PC-3 (cell line): ENCODE data around the gene EPC2. TPM values are rescaled to one million over a fixed set of nuclear protein-coding genes. Genes with fewer than 3 reads are reported as not detected.

Experiments
- ATAC-seq: fragments of 200-7000 bp; cut with Tn5 transposase; 2 replicates; pipeline ENCODE4 v1.9.1; 2020; ENCODE audit warnings: mild to moderate bottlenecking, moderate library complexity
- BruUV-seq: library from RNA; stranded (reverse); fragments of 400-500 nt; replicated peaks from 2 replicates; lab custom pipeline; 2021; lab: Mats Ljungman, UMichigan
- CTCF ChIA-PET: fragments of 300-600 bp; sonication (Branson Sonifier 250); formaldehyde crosslinking; loops from one replicate; lab custom pipeline; 2022; ENCODE audit warnings: antibody characterized with exemption; lab: Charles Lee
- POLR2A ChIA-PET: fragments of 300-600 bp; sonication (Branson Sonifier 250); formaldehyde crosslinking; loops from one replicate; lab custom pipeline; 2022; ENCODE audit warnings: antibody characterized with exemption; ENCODE audit not compliant: unreplicated experiment; lab: Charles Lee
- DNase-seq: peaks from one replicate; pipeline ENCODE4 v3.0.0-alpha.2; 2015
- H2AFZ ChIP-seq: fragments of 300-600 bp; sonication (generic); 2 replicates; pipeline ENCODE4 v1.6.0; 2016; ENCODE audit warnings: antibody characterized with exemption, low read length
- H3F3A ChIP-seq: fragments of 300-600 bp; sonication (generic); one replicate; pipeline ENCODE4 v1.6.0; 2017; ENCODE audit warnings: antibody characterized with exemption, low read length, control low read depth, mild to moderate bottlenecking; ENCODE audit not compliant: unreplicated experiment
- H3K27ac ChIP-seq: fragments of 300-600 bp; sonication (generic); 2 replicates; pipeline ENCODE4 v1.5.1; 2016; ENCODE audit warnings: mild to moderate bottlenecking, low read length
- H3K27me3 ChIP-seq: fragments of 300-600 bp; sonication (generic); 2 replicates; pipeline ENCODE4 v1.6.1; 2016; ENCODE audit warnings: low read length, mixed read lengths
- H3K36me3 ChIP-seq: fragments of 300-600 bp; sonication (generic); 2 replicates; pipeline ENCODE4 v1.6.1; 2016; ENCODE audit warnings: low read depth, mixed run types, low read length, mixed read lengths
- H3K4me1 ChIP-seq: fragments of 300-600 bp; sonication (generic); 2 replicates; pipeline ENCODE4 v1.5.1; 2016; ENCODE audit warnings: low read length; ENCODE audit not compliant: insufficient read depth
- H3K4me2 ChIP-seq: fragments of 300-600 bp; sonication (generic); 2 replicates; pipeline ENCODE4 v1.6.0; 2016; ENCODE audit warnings: low read length
- H3K4me3 ChIP-seq: fragments of 300-600 bp; sonication (generic); 2 replicates; pipeline ENCODE4 v1.5.1; 2016; ENCODE audit warnings: mild to moderate bottlenecking, low read length, mixed read lengths
- H3K79me2 ChIP-seq: fragments of 300-600 bp; sonication (generic); 2 replicates; pipeline ENCODE4 v1.6.1; 2017; ENCODE audit warnings: low read length, mixed read lengths
- H3K9ac ChIP-seq: fragments of 300-600 bp; sonication (generic); 2 replicates; pipeline ENCODE4 v1.6.0; 2016; ENCODE audit warnings: mild to moderate bottlenecking, low read length
- H3K9me2 ChIP-seq: fragments of 300-600 bp; sonication (generic); replicated peaks from 2 replicates; pipeline ENCODE4 v1.6.1; 2016; ENCODE audit warnings: mixed run types, low read length, mixed read lengths
- H3K9me3 ChIP-seq: fragments of 300-600 bp; sonication (generic); 2 replicates; pipeline ENCODE4 v1.6.1; 2016; ENCODE audit warnings: low read length, mixed read lengths
- H4K20me1 ChIP-seq: fragments of 300-600 bp; sonication (generic); 2 replicates; pipeline ENCODE4 v1.6.1; 2016; ENCODE audit warnings: low read length, mixed read lengths
- CTCF ChIP-seq: fragments of 300-600 bp; sonication (generic); conservative IDR thresholded peaks from 2 replicates; pipeline ENCODE4 v1.5.1; 2017; ENCODE audit warnings: antibody characterized with exemption, low read depth, mild to moderate bottlenecking, low read length
- EZH2 ChIP-seq: fragments of 300-600 bp; sonication (generic); IDR thresholded peaks from one replicate; pipeline ENCODE4 v1.6.1; 2017; ENCODE audit warnings: antibody characterized with exemption, mild to moderate bottlenecking, low read length; ENCODE audit not compliant: unreplicated experiment
- EZH2phosphoT487 ChIP-seq: fragments of 300-600 bp; sonication (generic); IDR thresholded peaks from 2 replicates; pipeline ENCODE4 v1.6.1; 2018; ENCODE audit warnings: mild to moderate bottlenecking, antibody characterized with exemption, low read length, borderline replicate concordance
- intact Hi-C: fragments of 100-400 bp; cut with micrococcal nuclease; formaldehyde crosslinking; loops from 2 replicates; pipeline ENCODE4 v1.9.0; 2023
- total RNA-seq: library from RNA; depleted of rRNA; stranded (reverse); fragments of >200 nt; gene quantifications from 2 replicates; pipeline ENCODE4 v1.2.3, GENCODE V29; 2014

The EPC2 gene
- total RNA-seq, 1 experiment from 2014 or later = 20.6 TPM

GRCh38 chr2:148634749-148635148 lies 9.8 kb upstream of the EPC2 start:
- intact Hi-C loops = no loop called here
- H3F3A ChIP-seq = no peaks in the 10 kb centered on the region
- ChIA-PET POLR2A (no interaction called here), CTCF (interaction anchor here (0.7 kb wide), 1 partner anchor 255 kb away, joined by 3 read pairs; no protein-coding TSS in a partner anchor)
- no peaks in the 10 kb centered on the region for H4K20me1 ChIP-seq
- BruUV-seq = no TSS peak
- H3K79me2 ChIP-seq = no peaks in the 10 kb centered on the region
- H3K36me3 ChIP-seq = no peaks in the 10 kb centered on the region
- no peaks in the 10 kb centered on the region for H3K9me2 ChIP-seq
- DNase-seq (no peak), ATAC-seq (no peak)
- H3K4me3 ChIP-seq = no peak overlapping the region
- no peaks in the 10 kb centered on the region for H3K27me3 ChIP-seq
- no peak overlapping the region for H3K9ac ChIP-seq
- H3K27ac ChIP-seq = no peak overlapping the region
- no peaks in the 10 kb centered on the region for H3K9me3 ChIP-seq
- no peaks in the 10 kb centered on the region for H3K4me1 ChIP-seq
- H2AFZ ChIP-seq = no peak overlapping the region
- TF ChIP-seq EZH2 = no peak
- no peak for TF ChIP-seq CTCF
- no peak for TF ChIP-seq EZH2phosphoT487
- no peak overlapping the region for H3K4me2 ChIP-seq

- no peak overlapping the region for H3K9ac ChIP-seq
- no TSS peak for BruUV-seq
- no peaks in the 10 kb centered on the region for H3K9me2 ChIP-seq
- H3F3A ChIP-seq = no peaks in the 10 kb centered on the region
- ChIA-PET CTCF (no interaction called here), POLR2A (interaction anchor here (0.5 kb wide), 1 partner anchor 271 kb away, joined by 5 read pairs; no protein-coding TSS in a partner anchor)
- H4K20me1 ChIP-seq = no peaks in the 10 kb centered on the region
- H3K27me3 ChIP-seq = no peaks in the 10 kb centered on the region
- no peak for DNase-seq
- TF ChIP-seq EZH2phosphoT487 = no peak
- H3K27ac ChIP-seq = no peak overlapping the region
- no peaks in the 10 kb centered on the region for H3K9me3 ChIP-seq
- ATAC-seq = no peak
- H3K4me2 ChIP-seq = no peak overlapping the region
- H3K4me1 ChIP-seq = peaks cover 9% of the 10 kb centered on the region
- H2AFZ ChIP-seq = no peak overlapping the region
- no peaks in the 10 kb centered on the region for H3K79me2 ChIP-seq
- H3K4me3 ChIP-seq = no peak overlapping the region
- no peaks in the 10 kb centered on the region for H3K36me3 ChIP-seq
- intact Hi-C loops = no loop called here
Measured at GRCh38 chr2:148638543-148638942, 6.0 kb upstream of the EPC2 start.

GRCh38 chr2:148640767-148641166 lies 3.8 kb upstream of the EPC2 start:
- Histone ChIP-seq H3K27ac (no peak overlapping the region), H3K9ac (no peak overlapping the region), H4K20me1 (peaks cover 5% of the 10 kb centered on the region; the same call in 1 of the 2 replicates), H2AFZ (no peak overlapping the region), H3K36me3 (no peaks in the 10 kb centered on the region), H3K79me2 (peaks cover 5% of the 10 kb centered on the region), H3K4me1 (peaks cover 11% of the 10 kb centered on the region), H3K9me2 (no peaks in the 10 kb centered on the region), H3K4me2 (no peak overlapping the region), H3K9me3 (no peaks in the 10 kb centered on the region), H3F3A (no peaks in the 10 kb centered on the region), H3K27me3 (no peaks in the 10 kb centered on the region), H3K4me3 (no peak overlapping the region)
- no peak for DNase-seq
- BruUV-seq = no TSS peak
- TF ChIP-seq EZH2 = no peak
- TF ChIP-seq EZH2phosphoT487 = no peak
- peak; percentile 18; the same call in 1 of the 2 replicates for TF ChIP-seq CTCF
- POLR2A ChIA-PET = interaction anchor here (0.6 kb wide), 1 partner anchor 25 kb away, joined by 3 read pairs; no protein-coding TSS in a partner anchor
- CTCF ChIA-PET = interaction anchor here (0.6 to 0.9 kb wide), 4 partner anchors 92 to 620 kb away, joined by 3 to 6 read pairs (median 4); partner anchors contain the start of gene MBD5
- ATAC-seq = no peak
- intact Hi-C loops = loop anchor here (10.0 kb wide), 1 partner anchor 234 kb away; the partner anchor contains the start of gene KIF5C
